GM18867 (cell line): ENCODE results near the gene KLF7.
"Not testable (repeated sequence)": the region's sequence is repeated elsewhere in the genome, so short reads cannot be mapped to it uniquely, and the experiment has no call there.

Experiments
- ATAC-seq: cut with Tn5 transposase; IDR thresholded peaks from one replicate; pipeline ENCODE4 v1.9.1; 2021; ENCODE audit warnings: mild to moderate bottlenecking, moderate library complexity; ENCODE audit not compliant: unreplicated experiment

KLF7 gene

GRCh38 chr2:207037023-207037422, 128.7 kb downstream of the KLF7 start:
- not testable (repeated sequence) for ATAC-seq

- no peak for ATAC-seq
These were observed 129.9 kb downstream of the KLF7 start for GRCh38 chr2:207035875-207036274.

- no peak for ATAC-seq
These were observed 133.3 kb downstream of the KLF7 start for GRCh38 chr2:207032490-207032889.
